Posterior cingulate gyrus (tissue), 11 donors: Measurements from ENCODE around the gene BTBD18.

ENCODE experiments used
- DNase-seq, 10 donors: peaks; one replicate each; pipeline versions ENCODE4 v3.0.0 to v3.0.0-alpha.2; 2020 to 2021; ENCODE audit warnings: mixed read lengths in 3 of 10
- intact Hi-C: fragments of 100-400 bp; cut with DNase I; formaldehyde crosslinking; loops from one replicate; pipeline ENCODE4 v1.15.1; 2023

The BTBD18 gene

DNA sequence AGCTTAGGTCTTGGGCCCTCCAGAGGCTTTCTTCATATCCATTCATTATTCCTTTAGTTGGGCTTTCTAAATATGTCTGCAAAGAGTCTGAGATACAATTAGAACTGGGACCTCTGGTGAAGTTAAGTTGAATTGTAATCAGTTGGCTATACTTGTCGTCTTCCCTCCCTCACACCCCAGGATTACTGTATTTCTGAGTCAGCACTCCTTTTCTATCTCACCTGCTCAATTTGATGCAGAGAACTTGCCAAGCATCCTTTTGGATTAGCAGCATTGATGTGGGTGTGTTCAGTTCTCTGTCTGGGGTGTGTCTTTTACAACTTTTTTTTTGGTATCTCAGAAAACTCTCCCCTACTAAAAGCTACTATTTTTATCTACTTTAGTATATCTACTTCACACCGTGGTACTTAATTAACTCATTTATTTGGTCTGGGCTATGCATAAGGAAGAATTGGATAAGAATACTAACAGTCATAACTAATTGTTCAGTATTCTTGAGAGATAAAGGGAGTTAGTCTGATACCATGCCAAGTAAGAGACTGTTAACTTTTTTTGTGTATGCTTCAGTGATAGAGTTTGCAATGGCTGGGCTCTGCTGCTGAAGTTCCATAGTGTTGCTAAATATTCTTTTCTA, 25.1 kb upstream of the BTBD18 start:
- no peak for DNase-seq
- intact Hi-C loops, result no loop called here

DNA sequence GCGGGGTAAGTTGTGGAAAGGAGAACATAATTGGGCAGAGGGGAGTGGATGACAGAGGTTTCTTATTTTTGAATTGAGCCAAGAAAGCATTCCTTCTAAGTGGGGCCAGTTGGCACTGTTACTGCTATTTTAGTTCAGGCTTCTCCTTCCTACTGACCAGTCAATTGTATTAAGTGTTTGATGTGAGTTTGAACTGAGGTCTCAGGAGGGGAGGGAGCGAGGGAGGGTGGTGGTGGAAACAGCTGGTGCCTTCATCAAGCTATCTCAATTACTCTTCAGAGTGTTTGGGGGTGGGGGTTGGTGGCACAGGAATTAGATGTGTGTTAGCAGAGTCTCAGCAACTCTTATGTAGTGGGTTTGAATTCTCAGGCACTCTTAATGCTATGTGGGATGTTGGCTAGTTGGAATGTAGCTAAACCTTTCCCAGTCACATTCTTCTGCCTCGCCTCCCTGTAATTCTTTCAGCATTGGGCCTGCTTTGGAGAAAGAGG, 24.5 kb upstream of the BTBD18 start:
- intact Hi-C loops, result no loop called here
- no peak for DNase-seq

- no peak for DNase-seq
- intact Hi-C loops, result no loop called here
Measured at GRCh38 chr11:57775491-57775890, 23.9 kb upstream of the BTBD18 start.

- intact Hi-C loops, result no loop called here
- DNase-seq, result no peak
Measured at GRCh38 chr11:57773026-57773598, 21.5 kb upstream of the BTBD18 start.

GRCh38 chr11:57772562-57772961, 20.9 kb upstream of the BTBD18 start:
- intact Hi-C loops, result no loop called here
- DNase-seq, result no peak

- no peak for DNase-seq
- intact Hi-C loops, result no loop called here
Measured at GRCh38 chr11:57771365-57771764, 19.7 kb upstream of the BTBD18 start.

- intact Hi-C loops, result no loop called here
- DNase-seq, result no peak
Measured at GRCh38 chr11:57770793-57771192, 19.2 kb upstream of the BTBD18 start.

DNA sequence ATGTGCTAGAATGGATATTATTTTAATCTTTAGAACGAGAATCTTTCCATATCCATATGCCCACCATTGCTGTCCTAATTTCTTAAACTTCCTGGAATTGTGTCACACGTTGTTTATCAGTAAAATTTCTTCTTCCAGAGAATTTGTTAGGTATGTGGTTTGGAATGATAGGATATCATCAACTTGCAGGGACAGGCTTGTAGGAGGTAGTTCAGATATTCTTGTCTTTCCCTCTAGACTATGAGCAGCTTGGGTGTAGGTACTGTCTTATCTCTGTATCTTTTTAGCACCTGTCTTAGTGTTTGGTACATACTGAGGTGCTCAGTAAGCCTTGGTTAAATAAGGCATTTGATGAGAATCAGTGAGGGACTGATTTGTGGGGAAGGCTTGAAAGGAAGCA, 13.4 kb upstream of the BTBD18 start:
- intact Hi-C loops, result loop anchor here (5.0 kb wide), 1 partner anchor 53 kb away; the partner anchor contains the start of genes MED19 and TMX2
- DNase-seq, result no peak

DNA sequence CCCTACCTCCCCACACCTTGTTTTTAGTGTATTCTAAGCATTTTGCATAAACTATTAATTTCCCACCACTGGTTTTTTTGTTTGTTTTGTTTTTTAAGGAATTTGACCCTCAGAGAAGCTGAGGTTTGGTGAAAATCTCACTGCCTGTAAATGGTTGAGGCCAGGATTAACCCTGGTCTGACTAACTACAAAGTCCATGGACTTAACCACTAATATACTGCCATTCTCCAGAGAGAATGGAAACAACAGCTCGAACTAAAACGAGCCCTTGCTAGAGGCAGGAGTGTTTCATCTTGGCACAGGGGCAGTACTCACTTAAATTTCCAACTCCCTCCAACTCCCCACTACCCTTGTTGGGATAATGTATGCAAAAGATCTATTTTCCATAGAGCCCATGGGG, 12.9 kb upstream of the BTBD18 start:
- intact Hi-C loops, result loop anchor here (5.0 kb wide), 1 partner anchor 52 kb away; the partner anchor contains the start of genes MED19 and TMX2
- DNase-seq, result no peak

- intact Hi-C loops, result loop anchor here (5.0 kb wide), 1 partner anchor 52 kb away; the partner anchor contains the start of genes MED19 and TMX2
Measured at GRCh38 chr11:57764021-57764420, 12.4 kb upstream of the BTBD18 start.

DNA sequence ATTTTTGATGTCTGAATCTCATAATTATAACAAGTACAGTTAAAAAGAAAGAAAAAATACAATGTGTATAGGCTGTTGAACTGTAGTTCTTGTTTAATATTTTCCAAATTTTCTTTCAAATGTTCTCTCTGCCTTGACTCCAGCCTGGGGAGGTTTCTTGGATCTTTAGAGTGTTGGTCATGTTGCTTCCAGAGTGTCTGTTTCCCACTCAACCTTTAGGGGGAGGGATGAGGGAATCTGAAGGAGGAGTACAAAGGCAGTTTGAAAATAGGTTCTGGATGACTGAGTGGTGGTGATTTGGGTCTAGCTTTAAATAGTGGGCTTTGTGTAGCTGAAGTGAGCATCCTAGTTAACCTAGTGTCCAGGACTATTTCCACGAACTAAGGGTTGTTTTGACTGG, 11.9 kb upstream of the BTBD18 start:
- intact Hi-C loops, result loop anchor here (5.0 kb wide), 1 partner anchor 51 kb away; the partner anchor contains the start of genes MED19 and TMX2
- no peak for DNase-seq

More at GRCh38 chr11:57764021-57764420, 12.4 kb upstream of the BTBD18 start:
- no peak for DNase-seq

DNA sequence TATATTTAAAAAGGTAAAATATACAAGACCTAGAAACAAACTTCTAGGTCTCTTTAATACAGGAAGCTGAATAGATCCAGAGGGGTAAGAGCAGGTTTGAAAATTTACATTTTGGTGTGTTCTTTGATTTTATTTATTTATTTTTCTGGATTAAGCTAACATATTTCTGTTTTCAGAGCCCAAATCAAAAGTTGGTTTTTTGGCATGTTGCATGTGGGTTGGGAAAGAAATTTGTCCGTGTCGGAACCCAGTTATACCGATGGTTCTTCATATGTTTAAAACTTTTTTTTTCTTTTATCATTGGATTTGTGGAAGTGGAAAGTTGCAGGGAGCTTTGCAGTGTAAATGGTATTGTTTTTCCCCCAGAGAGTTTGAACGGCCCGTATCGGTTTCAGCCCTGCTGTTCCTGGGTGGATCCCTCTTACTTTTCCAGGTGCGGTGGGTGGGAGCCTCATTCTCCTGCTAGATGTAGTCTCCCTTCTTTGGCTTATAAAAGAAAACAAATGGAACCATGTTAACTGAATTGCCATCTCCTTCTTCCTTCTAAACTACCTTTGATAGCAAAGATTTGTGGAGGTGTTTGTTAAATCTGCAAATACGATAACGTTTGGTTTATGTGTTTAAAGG, 10.7 kb upstream of the BTBD18 start:
- DNase-seq, result no peak
- intact Hi-C loops, result loop anchor here (5.0 kb wide), 1 partner anchor 50 kb away; the partner anchor contains the start of genes MED19 and TMX2

GRCh38 chr11:57761301-57762234, 9.9 kb upstream of the BTBD18 start, which contains the start of gene CTNND1:
CTNND1 (plus strand) TSS chr11:57761802; CDS start chr11:57791479, 29,677 bp downstream.
- intact Hi-C loops, result loop anchor here (5.0 kb wide), 1 partner anchor 49 kb away; the partner anchor contains the start of genes MED19 and TMX2
- DNase-seq, result peak; percentile 62 to 96 (median 77)

GRCh38 chr11:57758174-57758573, 6.6 kb upstream of the BTBD18 start:
- intact Hi-C loops, result loop anchor here (10.0 kb wide), 1 partner anchor 757 kb away; no protein-coding TSS in a partner anchor
- DNase-seq, result no peak

GRCh38 chr11:57752954-57753353, 1.3 kb upstream of the BTBD18 start:
- no peak for DNase-seq
- intact Hi-C loops, result loop anchor here (5.0 to 10.0 kb wide), 2 partner anchors 49 to 762 kb away; no protein-coding TSS in a partner anchor

GRCh38 chr11:57751176-57751575, 443 bp downstream of the BTBD18 start:
- no peak for DNase-seq
- intact Hi-C loops, result loop anchor here (5.0 to 10.0 kb wide), 2 partner anchors 51 to 764 kb away; no protein-coding TSS in a partner anchor

GRCh38 chr11:57746920-57747319, 4.7 kb downstream of the BTBD18 start:
- intact Hi-C loops, result no loop called here
- DNase-seq, result no peak

DNA sequence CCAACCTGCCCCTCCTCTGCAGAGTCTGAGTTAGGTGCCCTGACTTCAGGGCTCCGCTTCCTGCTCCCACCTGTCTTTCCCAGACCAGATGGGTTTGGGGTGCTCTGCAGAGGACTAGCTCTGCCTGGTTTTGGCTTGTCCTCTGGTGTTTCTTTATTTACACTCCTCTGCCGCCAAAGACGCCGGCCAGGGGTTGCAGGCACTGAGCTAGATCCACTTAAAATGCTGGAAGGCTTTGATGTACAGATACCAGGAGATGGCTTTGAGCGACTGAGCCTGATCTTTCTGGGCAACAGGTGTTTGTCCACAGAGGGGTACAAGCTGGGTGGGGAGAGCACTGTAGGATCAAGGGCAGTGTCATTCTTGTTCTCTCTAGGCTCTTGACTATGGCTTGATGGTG, 6.4 kb downstream of the BTBD18 start:
- intact Hi-C loops, result no loop called here
- no peak for DNase-seq

DNA sequence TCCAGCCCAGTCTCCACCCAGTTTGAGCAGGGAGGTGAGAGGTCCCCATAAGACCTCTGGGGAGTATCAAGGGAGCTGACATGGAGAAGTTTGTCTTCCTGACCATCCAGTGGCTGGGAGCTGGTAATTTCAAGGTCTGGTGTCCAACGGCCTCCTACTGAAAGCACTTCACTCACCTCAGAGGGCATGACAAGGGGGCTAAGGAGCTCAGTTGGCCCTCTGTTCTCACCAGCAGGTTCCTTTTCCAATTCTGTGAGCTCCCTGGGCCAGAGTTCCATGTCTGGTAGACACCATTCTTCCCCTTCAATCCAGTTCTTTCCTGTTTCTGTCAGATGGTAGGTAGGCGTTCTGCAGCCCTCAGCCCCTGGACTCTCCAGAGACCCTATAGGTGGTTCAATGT, 7.3 kb downstream of the BTBD18 start:
- no peak for DNase-seq
- intact Hi-C loops, result no loop called here

GRCh38 chr11:57742087-57742452, 9.5 kb downstream of the BTBD18 start:
- intact Hi-C loops, result no loop called here
- DNase-seq, result no peak
